Ammon's horn (tissue), 1 donor: Measurements from ENCODE around the gene CDH2.

Experiments used
- DNase-seq: peaks from one replicate; pipeline ENCODE4 v3.0.0-alpha.2; 2016; ENCODE audit warnings: low spot score

The CDH2 gene

GRCh38 chr18:28044036-28044435 is 132.9 kb downstream of the CDH2 start:
- DNase-seq: no peak

- DNase-seq: no peak
Observed at GRCh38 chr18:28043631-28044030, 133.3 kb downstream of the CDH2 start.

GRCh38 chr18:28041366-28041765 is 135.6 kb downstream of the CDH2 start:
- peak; percentile 66 for DNase-seq

GRCh38 chr18:28040716-28041115 is 136.2 kb downstream of the CDH2 start:
- no peak for DNase-seq

GRCh38 chr18:28040211-28040610 is 136.7 kb downstream of the CDH2 start:
- DNase-seq: no peak

- no peak for DNase-seq
Observed at GRCh38 chr18:28039691-28040090, 137.2 kb downstream of the CDH2 start.

GRCh38 chr18:28039078-28039477 is 137.9 kb downstream of the CDH2 start:
- no peak for DNase-seq

GRCh38 chr18:28036488-28036887 is 140.4 kb downstream of the CDH2 start:
- DNase-seq: no peak

GRCh38 chr18:28034567-28034966 is 142.4 kb downstream of the CDH2 start:
- DNase-seq: no peak

- no peak for DNase-seq
Observed at GRCh38 chr18:28032177-28032576, 144.8 kb downstream of the CDH2 start.

- no peak for DNase-seq
Observed at GRCh38 chr18:28030458-28030857, 146.5 kb downstream of the CDH2 start.

GRCh38 chr18:28027755-28028154 is 149.2 kb downstream of the CDH2 start:
- DNase-seq: no peak

- DNase-seq: no peak
Observed at GRCh38 chr18:28019425-28020108, 157.4 kb downstream of the CDH2 start.

GRCh38 chr18:28018351-28018750 is 158.6 kb downstream of the CDH2 start:
- no peak for DNase-seq

GRCh38 chr18:28015671-28016070 is 161.3 kb downstream of the CDH2 start:
- no peak for DNase-seq

- DNase-seq: no peak
Observed at GRCh38 chr18:28013066-28013465, 163.9 kb downstream of the CDH2 start.

- DNase-seq: no peak
Observed at GRCh38 chr18:28012336-28012735, 164.6 kb downstream of the CDH2 start.

GRCh38 chr18:28009589-28009988 is 167.3 kb downstream of the CDH2 start:
- DNase-seq: no peak

GRCh38 chr18:28007841-28008240 is 169.1 kb downstream of the CDH2 start:
- no peak for DNase-seq

- DNase-seq: peak; percentile 29
Observed at GRCh38 chr18:28005164-28005563, 171.8 kb downstream of the CDH2 start.

GRCh38 chr18:28004606-28005005 is 172.3 kb downstream of the CDH2 start:
- no peak for DNase-seq

- peak; percentile 45 for DNase-seq
Observed at GRCh38 chr18:28003451-28003850, 173.5 kb downstream of the CDH2 start.

GRCh38 chr18:28002841-28003240 is 174.1 kb downstream of the CDH2 start:
- peak; percentile 47 for DNase-seq

GRCh38 chr18:27996801-27997272 is 180.1 kb downstream of the CDH2 start:
- no peak for DNase-seq
